ENCODE data around the gene SHOC2.

GRCh38 chr10:110881247-110881646 is 38.2 kb upstream of the SHOC2 start:
- TF ChIP-seq POLR2A (IDR thresholded peaks at IDR 0.05; ENCODE audit: low read depth, low read length): no peak
- no peak for TF ChIP-seq PAX5 (IDR thresholded peaks at IDR 0.05; ENCODE audit: insufficient read depth, low read length, severe bottlenecking)
- TF ChIP-seq POLR2AphosphoS5 (IDR thresholded peaks at IDR 0.05; ENCODE audit: low read depth, low read length): no peak
